ENCODE measurements around the gene GADD45B.
A peak's percentile ranks its signal among the peaks of the same experiment; 100 is the strongest.

Gene GADD45B

DNA sequence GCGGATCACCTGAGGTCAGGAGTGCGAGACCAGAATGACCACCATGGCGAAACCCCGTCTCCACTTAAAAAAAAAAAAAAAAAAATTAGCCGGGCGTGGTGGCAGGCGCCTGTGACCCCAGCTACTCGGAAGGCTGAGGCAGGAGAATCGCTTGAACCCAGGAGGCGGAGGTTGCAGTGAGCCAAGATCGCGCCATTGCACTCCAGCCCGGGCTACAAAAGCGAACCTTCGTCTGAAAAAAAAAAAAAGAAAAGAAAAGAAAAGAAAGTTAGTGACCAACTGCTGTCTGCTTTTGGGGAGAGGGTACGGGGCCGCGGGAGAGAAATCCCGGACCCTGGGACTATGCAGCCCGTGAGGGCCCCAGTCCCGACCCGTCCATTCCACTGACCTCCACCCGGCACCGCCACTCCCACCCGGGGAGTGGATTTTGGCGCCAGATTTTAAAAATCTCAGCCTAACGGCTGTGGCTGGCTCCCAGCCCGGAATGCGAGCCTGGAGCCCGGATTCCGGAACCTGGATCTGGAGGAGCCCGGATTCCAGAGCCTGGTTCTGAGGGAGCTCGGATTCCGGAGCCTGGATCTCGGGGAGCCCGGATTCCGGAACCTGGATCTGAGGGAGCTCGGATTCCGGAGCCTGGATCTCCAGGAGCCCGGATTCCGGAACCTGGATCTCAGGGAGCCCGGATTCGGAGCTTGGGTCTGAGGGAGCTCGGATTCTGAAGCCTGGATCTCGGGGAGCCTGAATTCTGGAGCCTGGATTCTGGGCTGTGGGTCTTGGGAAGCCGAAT, 13.1 kb upstream of the GADD45B start (continued):
- no peak for TF ChIP-seq ZNF664 (tag by site-specific recombination; IDR thresholded peaks at IDR 0.05)
- TF ChIP-seq ZNF37A (tag by site-specific recombination; IDR thresholded peaks at IDR 0.05): 0 out of 2 replicates have a peak, but pooled peaks have one; percentile 43
- TF ChIP-seq MEIS1 (CRISPR knock-in tag; IDR thresholded peaks at IDR 0.05; ENCODE audit: borderline replicate concordance): no peak
- TF ChIP-seq SCRT2 (tag by site-specific recombination; IDR thresholded peaks at IDR 0.05): no peak
- TF ChIP-seq ZNF596 (tag by site-specific recombination; IDR thresholded peaks at IDR 0.05): no peak
- TF ChIP-seq ZNF202 (tag by site-specific recombination; IDR thresholded peaks at IDR 0.05; ENCODE audit: borderline replicate concordance): no peak
- peak; percentile 67; the same call in 1 of the 2 replicates for TF ChIP-seq REPIN1 (tag by site-specific recombination; IDR thresholded peaks at IDR 0.05; ENCODE audit: low read depth)
- TF ChIP-seq ZNF155 (tag by site-specific recombination; IDR thresholded peaks at IDR 0.05): no peak
- no peak for TF ChIP-seq ZNF112 (tag by site-specific recombination; IDR thresholded peaks at IDR 0.05)
- no peak for TF ChIP-seq ZNF777 (tag by site-specific recombination; IDR thresholded peaks at IDR 0.05; ENCODE audit: borderline replicate concordance)
- TF ChIP-seq ZNF223 (tag by site-specific recombination; IDR thresholded peaks at IDR 0.05): no peak
- no peak for TF ChIP-seq ZNF157 (tag by site-specific recombination; IDR thresholded peaks at IDR 0.05)
- peak; percentile 86 for TF ChIP-seq SP7 (tag by site-specific recombination; IDR thresholded peaks at IDR 0.05)
- TF ChIP-seq ZNF658 (tag by site-specific recombination; IDR thresholded peaks at IDR 0.05): no peak
- TF ChIP-seq ZNF114 (tag by site-specific recombination; IDR thresholded peaks at IDR 0.05): no peak
- TF ChIP-seq ZNF423 (tag by site-specific recombination; IDR thresholded peaks at IDR 0.05): no peak
- TF ChIP-seq, protein P1, sequence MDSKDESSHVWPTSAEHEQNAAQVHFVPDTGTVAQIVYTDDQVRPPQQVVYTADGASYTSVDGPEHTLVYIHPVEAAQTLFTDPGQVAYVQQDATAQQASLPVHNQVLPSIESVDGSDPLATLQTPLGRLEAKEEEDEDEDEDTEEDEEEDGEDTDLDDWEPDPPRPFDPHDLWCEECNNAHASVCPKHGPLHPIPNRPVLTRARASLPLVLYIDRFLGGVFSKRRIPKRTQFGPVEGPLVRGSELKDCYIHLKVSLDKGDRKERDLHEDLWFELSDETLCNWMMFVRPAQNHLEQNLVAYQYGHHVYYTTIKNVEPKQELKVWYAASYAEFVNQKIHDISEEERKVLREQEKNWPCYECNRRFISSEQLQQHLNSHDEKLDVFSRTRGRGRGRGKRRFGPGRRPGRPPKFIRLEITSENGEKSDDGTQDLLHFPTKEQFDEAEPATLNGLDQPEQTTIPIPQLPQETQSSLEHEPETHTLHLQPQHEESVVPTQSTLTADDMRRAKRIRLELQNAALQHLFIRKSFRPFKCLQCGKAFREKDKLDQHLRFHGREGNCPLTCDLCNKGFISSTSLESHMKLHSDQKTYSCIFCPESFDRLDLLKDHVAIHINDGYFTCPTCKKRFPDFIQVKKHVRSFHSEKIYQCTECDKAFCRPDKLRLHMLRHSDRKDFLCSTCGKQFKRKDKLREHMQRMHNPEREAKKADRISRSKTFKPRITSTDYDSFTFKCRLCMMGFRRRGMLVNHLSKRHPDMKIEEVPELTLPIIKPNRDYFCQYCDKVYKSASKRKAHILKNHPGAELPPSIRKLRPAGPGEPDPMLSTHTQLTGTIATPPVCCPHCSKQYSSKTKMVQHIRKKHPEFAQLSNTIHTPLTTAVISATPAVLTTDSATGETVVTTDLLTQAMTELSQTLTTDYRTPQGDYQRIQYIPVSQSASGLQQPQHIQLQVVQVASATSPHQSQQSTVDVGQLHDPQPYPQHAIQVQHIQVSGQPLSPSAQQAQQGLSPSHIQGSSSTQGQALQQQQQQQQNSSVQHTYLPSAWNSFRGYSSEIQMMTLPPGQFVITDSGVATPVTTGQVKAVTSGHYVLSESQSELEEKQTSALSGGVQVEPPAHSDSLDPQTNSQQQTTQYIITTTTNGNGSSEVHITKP (tag by site-specific recombination; IDR thresholded peaks at IDR 0.05): peak; percentile 78
- no peak for TF ChIP-seq ZNF19 (tag by site-specific recombination; IDR thresholded peaks at IDR 0.05; ENCODE audit: low read depth)
- TF ChIP-seq ZFHX2 (tag by site-specific recombination; conservative IDR thresholded peaks at IDR 0.05): no peak
- TF ChIP-seq ZNF76 (tag by site-specific recombination; IDR thresholded peaks at IDR 0.05; ENCODE audit: borderline replicate concordance, low read depth): peak; percentile 80
- TF ChIP-seq OVOL3 (tag by site-specific recombination; IDR thresholded peaks at IDR 0.05): peak; percentile 43; the same call in 1 of the 2 replicates
- TF ChIP-seq ZNF175 (tag by site-specific recombination; IDR thresholded peaks at IDR 0.05): no peak
- no peak for TF ChIP-seq ZNF169 (tag by site-specific recombination; IDR thresholded peaks at IDR 0.05)
- peak; percentile 31 for TF ChIP-seq SP2 (tag by site-specific recombination; IDR thresholded peaks at IDR 0.05)
- no peak; the same call in none of the 2 replicates for TF ChIP-seq ZBTB7A (tag by site-specific recombination; IDR thresholded peaks at IDR 0.05; ENCODE audit: low read depth)
- no peak for TF ChIP-seq KLF7 (tag by site-specific recombination; IDR thresholded peaks at IDR 0.05; ENCODE audit: borderline replicate concordance)
- TF ChIP-seq, protein P2, sequence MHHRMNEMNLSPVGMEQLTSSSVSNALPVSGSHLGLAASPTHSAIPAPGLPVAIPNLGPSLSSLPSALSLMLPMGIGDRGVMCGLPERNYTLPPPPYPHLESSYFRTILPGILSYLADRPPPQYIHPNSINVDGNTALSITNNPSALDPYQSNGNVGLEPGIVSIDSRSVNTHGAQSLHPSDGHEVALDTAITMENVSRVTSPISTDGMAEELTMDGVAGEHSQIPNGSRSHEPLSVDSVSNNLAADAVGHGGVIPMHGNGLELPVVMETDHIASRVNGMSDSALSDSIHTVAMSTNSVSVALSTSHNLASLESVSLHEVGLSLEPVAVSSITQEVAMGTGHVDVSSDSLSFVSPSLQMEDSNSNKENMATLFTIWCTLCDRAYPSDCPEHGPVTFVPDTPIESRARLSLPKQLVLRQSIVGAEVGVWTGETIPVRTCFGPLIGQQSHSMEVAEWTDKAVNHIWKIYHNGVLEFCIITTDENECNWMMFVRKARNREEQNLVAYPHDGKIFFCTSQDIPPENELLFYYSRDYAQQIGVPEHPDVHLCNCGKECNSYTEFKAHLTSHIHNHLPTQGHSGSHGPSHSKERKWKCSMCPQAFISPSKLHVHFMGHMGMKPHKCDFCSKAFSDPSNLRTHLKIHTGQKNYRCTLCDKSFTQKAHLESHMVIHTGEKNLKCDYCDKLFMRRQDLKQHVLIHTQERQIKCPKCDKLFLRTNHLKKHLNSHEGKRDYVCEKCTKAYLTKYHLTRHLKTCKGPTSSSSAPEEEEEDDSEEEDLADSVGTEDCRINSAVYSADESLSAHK (tag by site-specific recombination; IDR thresholded peaks at IDR 0.05): peak; percentile 57
- TF ChIP-seq ZNF560 (tag by site-specific recombination; IDR thresholded peaks at IDR 0.05; ENCODE audit: borderline replicate concordance): no peak
- TF ChIP-seq GLIS1 (tag by site-specific recombination; IDR thresholded peaks at IDR 0.05): peak; percentile 64
- TF ChIP-seq ZBTB1 (tag by site-specific recombination; IDR thresholded peaks at IDR 0.05): no peak
- TF ChIP-seq ZFP37 (tag by site-specific recombination; IDR thresholded peaks at IDR 0.05): no peak
- TF ChIP-seq, protein P3, sequence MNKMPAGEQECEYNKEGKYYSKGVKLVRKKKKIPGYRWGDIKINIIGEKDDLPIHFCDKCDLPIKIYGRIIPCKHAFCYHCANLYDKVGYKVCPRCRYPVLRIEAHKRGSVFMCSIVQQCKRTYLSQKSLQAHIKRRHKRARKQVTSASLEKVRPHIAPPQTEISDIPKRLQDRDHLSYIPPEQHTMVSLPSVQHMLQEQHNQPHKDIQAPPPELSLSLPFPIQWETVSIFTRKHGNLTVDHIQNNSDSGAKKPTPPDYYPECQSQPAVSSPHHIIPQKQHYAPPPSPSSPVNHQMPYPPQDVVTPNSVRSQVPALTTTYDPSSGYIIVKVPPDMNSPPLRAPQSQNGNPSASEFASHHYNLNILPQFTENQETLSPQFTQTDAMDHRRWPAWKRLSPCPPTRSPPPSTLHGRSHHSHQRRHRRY (tag by site-specific recombination; IDR thresholded peaks at IDR 0.05): no peak
- TF ChIP-seq ZNF561 (tag by site-specific recombination; IDR thresholded peaks at IDR 0.05; ENCODE audit: borderline replicate concordance): peak; percentile 87

All from HEK293 (cell line).